ENCODE measurements around the gene PTGES2.
"Not testable (repeated sequence)": the region's sequence is repeated elsewhere in the genome, so short reads cannot be mapped to it uniquely, and the experiment has no call there.

PTGES2 gene

DNA sequence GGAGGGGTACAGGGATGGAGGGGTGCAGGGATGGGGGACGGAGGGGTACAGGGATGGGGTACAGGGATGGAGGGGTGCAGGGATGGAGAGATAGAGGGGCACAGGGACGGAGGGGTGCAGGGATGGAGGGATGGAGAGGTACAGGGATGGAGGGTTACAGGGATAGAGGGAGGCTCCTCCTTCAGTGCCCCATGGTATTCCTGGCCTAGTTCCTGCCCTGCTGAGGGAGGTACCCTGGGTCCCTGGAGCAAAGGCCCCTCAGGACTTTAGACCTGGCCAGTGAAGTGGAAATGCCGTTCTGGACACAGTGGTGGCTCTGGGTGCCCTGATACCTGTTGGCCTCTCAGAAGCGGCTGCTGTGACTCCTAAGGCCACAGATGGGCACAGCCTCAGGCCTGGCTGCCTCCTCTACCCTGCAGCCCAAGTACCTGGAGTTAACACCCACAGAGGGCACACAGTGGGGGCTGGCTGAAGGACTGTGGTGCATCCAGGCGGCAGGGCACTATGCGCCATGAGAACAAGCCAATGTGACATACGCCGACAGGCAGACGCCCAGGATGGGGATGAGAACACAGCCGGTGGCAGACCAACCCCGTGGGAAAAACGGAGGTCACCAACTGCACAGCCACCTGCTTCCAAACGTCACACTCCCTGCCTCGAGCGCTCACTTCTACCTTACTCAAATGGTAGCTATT, 8.4 kb downstream of the PTGES2 start:
- no peak for DNase-seq (ENCODE audit: low read depth in 2 of 2)

DNA sequence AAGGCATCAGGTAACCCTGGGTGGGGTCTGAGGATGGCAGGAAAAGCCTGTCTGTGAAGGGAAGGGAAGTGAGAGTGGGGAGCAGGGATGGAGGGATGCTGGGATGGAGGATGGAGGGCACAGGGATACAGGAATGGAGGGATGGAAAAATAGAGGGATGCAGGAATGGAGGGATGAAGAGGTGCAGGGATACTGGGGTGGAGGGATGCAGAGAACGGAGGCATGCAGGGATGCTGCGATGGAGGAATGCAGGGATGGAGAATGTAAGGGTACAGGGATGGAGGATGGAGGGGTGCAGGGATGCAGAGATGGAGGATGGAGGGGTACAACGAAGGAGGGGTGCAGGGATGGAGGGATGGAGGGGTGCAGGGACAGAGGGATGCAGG, 9.1 kb downstream of the PTGES2 start:
- DNase-seq (ENCODE audit: low read depth in 2 of 2), result no peak

DNA sequence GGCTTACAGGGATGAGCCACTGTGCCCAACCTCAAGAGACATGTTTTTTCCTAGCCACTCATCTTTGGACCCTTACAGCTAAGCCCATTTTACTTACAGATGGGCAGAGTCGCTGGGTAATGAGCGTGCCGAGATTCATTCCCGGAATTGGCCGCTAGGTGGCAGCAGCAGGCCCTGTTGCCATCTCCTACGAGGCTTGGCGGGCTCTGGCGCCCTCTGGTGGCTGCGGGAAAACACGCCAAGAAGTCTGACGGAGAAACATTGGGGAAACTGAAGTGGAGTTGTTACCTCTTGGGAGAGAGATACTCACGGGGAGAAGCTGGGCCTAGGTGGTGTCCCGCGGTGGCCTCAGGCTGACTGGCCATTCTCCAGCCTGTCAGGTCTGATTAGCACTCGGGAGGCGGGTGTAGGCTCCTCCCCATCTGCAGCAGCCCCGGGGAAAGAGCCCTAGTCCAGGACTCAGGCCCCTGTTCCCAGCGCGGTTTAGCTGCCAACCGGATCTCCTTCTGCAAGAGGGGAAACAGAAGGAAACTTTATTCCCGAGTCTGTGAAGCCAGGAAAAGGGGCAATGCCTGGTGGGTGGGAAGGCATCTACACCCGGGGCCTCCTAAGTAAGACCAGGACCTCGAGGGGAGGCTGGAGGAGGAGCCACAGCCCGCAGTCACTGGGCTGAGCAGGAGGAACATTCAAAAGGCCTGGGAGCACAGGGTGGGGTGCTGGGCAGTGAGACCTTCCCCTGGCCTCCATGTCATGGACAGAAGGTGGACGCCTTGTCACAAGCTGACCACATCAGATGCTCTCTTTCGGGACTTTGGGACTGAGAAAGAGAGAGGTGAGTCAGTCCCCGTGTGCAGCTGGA, 9.7 kb downstream of the PTGES2 start:
- DNase-seq (ENCODE audit: low read depth in 2 of 2), result peak; percentile 98 to 100

DNA sequence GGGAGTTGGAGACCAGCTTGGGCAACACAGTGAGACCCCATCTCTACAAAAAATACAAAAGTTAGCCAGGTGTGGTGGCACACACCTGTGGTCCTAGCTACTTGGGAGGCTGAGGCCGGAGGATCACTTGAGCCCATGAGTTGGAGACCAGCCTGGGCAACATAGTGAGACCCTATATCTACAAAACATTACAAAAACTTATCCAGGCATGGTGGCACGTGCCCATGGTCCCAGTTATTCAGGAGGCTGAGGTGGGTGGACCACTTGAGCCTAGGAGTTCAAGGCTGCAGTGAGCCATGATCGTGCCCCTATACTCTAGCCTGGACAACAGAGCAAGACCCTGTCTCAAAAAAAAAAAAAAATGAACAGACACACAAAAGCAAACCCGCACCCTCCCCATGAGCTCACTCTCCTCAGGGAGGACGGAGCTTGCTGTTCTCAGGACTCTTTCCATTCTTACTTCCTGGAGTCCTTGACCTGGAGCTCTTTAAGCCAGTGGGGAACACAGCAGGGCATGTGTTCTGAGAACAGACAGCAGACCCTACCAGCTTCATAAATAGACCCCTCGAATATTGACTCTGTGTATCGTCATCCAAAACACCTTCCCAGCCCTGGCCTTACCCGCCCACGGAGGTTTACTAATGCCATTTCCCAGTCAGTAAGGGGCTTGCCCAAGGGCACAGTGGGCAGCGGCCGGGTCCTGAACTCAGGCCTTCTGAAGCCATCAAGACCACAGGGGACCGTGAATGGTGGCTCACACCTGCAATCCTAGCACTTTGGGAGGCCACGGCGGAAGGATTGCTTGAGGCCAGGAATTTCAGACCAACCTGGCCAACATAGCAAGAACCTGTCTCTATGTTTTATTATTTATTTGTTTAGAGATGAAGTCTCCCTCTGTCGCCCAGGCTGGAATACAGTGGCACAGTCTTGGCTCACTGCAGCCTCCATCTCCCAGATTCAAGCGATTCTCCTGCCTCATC, 11.1 kb downstream of the PTGES2 start:
- DNase-seq (ENCODE audit: low read depth in 2 of 2), result no peak

DNA sequence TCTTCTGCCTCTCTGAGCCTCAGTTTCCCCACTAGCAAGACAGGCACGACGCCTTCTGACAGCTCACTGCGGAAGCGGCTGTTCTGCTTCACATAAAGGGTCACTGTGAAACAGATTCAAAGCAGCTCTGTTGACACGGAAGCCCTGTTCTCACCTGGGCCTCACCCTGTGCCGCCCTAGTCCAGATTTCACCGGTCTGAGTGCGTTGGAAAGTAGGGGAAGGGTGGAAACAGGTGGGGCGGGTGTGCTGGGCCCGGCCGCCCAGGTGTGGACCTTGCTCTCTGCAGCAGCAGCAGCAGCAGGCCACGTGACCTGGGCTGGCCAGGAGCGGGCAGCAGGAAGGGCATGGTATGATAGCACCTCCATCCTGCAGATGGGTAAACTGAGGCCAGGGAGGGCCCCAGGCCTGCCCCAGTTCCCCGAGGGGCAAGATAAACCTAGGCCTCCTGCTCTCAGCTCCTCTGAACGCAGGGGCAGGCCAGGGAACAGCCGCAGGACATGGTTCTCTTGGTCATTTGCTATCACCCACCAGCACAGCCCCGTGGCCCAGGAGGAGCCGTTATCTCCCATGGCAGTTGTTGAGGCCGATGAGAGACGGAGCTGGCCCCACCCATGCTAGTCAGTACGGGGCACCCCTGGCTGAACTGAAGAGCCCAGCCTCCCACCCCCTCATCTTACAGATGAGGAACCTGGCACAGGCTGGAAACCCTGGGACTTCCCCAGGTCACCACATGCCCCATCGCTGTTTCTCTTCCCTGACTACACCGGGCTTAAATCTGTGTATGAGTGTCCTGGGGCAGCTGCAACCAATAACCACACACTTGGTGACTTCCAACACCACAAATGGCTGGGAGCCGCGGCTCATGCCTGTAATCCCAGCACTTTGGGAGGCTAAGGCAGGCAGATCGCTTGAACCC, 12.1 kb downstream of the PTGES2 start:
- no peak for DNase-seq (ENCODE audit: low read depth in 2 of 2)

DNA sequence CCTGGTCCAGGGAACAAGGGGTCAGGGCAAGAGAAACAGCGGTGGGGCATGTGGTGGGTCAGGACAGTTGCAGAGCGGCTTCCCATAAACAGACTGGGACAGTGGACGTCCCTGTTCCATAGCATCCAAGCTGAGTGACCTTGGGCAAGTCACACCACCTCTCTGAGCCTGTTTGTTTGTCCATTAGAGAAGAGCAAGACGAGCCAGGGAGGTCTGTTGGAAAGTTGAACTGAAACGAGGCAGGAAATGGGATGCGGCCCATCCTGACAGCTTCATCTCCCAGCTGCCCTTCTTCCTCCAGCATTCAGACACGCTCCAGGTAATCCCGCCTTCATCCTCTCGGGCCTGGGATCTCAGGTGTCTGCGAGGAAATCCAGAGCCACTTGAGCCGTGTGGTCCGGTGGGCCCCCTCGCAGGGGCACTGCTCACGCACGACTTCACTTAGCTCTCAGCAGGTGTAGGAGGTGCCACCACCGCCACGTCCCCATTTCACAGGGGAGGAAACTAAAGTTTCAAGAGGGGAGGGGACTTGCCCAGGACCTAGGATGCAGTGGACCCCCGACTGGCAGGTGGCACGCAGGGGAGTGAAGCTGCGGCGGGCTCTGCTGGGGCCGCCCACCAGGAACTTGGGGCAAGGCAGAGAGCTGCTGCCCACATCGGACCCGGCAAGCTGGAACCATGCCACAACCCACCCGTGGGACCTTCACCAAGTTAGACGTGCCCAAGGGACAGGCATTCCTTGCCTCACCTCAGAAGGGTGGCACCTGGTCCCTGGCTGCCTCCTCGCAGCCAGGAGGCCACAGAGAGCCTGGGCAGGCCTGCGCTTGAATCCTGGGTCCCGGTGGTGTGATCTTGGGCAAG, 13.0 kb downstream of the PTGES2 start:
- no peak for DNase-seq (ENCODE audit: low read depth in 2 of 2)

DNA sequence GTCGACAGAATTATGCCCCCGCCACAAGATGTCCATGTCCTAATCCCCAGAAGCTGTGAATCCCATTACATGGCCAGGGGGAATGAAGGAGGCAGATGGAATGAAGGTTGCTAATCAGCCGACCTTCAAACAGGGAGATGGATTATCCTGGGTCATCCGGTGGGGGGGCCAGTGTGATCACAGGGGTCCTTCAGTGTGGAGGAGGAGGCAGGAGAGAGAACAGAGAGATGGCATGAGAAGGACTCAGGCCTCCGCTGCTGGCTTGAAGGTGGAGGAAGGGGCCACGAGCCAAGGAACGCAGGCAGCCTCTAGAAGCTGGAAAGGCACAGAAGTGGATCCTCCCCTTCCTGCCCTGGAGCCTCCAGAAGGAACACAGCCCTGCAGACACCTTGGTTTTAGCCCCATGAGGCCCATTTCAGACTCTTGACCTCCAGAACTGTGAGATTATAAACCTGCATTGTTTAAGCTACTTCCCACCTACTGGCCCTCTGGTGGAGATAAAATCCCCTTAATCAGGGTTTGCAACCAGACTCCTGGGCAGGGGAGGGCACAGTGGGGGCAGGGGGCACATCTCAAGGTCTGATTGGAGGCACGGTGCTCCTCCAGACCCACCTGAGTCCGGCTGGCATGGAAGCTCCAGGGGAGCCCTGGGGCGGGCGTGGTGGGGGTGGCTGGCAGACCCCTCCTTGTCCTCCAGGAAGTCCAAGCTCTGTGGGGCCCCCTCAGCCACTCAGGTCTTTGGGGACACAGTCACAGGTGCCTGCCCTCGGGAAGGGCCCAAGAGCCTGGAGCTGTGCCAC, 13.8 kb downstream of the PTGES2 start:
- no peak for DNase-seq (ENCODE audit: low read depth in 2 of 2)

DNA sequence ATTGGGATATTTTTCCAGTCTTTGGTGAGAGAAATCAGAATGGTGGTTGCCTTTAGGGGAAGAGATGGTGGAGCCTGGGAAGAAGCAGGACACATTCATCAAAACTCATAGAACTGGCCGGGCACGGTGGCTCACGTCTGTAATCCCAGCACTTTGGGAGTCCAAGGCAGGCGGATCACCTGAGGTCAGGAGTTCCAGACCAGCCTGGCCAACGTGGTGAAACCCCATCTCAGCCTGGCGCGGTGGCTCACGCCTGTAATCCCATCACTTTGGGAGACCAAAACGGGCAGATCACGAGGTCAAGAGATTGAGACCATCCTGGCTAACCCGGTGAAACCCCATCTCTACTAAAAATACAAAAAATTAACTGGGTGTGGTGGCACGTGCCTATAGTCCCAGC, 15.8 kb downstream of the PTGES2 start:
- not testable (repeated sequence) for DNase-seq (ENCODE audit: low read depth in 2 of 2)

DNA sequence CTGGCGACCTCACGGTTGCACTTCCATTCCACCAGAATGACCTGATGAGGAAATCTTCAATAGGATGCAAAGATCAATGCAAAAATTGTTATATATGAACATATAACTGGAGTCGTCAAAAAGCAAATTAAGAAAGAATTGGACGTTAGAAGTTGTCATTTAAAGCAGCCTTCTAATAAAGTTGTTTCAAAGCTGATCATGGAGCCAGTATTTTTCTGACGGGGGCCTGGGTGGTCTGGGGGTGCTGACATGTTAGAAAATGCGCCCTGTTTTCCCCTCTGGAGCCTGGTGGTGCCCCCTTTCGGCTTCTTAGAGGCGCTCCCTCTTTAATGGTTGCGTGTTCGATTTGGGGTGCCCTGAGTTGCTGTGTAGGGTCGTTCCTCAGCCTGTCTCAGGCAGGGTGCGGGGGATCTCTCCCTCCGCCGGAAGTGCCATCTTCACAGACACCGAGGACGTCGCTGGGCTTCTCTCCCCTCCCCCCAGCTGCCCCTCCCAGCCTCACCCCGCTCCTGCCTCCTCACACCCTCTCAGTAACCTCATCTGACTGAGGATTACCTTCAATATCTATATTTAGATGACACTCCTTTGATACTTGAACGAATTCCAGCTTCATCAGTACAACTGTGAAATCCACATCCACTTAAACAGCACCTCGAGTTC, 18.3 kb downstream of the PTGES2 start:
- DNase-seq (ENCODE audit: low read depth in 2 of 2), result no peak

DNA sequence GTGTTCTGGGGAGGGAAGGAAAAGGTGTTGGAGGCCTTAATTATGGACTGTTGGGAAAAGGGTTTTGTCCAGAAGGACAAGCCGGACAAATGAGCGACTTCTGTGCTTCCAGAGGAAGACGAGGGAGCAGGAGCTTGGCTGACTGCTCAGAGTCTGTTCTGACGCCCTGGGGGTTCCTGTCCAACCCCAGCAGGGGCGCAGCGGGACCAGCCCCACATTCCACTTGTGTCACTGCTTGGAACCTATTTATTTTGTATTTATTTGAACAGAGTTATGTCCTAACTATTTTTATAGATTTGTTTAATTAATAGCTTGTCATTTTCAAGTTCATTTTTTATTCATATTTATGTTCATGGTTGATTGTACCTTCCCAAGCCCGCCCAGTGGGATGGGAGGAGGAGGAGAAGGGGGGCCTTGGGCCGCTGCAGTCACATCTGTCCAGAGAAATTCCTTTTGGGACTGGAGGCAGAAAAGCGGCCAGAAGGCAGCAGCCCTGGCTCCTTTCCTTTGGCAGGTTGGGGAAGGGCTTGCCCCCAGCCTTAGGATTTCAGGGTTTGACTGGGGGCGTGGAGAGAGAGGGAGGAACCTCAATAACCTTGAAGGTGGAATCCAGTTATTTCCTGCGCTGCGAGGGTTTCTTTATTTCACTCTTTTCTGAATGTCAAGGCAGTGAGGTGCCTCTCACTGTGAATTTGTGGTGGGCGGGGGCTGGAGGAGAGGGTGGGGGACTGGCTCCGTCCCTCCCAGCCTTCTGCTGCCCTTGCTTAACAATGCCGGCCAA, 19.1 kb downstream of the PTGES2 start:
- no peak for DNase-seq (ENCODE audit: low read depth in 2 of 2)

DNA sequence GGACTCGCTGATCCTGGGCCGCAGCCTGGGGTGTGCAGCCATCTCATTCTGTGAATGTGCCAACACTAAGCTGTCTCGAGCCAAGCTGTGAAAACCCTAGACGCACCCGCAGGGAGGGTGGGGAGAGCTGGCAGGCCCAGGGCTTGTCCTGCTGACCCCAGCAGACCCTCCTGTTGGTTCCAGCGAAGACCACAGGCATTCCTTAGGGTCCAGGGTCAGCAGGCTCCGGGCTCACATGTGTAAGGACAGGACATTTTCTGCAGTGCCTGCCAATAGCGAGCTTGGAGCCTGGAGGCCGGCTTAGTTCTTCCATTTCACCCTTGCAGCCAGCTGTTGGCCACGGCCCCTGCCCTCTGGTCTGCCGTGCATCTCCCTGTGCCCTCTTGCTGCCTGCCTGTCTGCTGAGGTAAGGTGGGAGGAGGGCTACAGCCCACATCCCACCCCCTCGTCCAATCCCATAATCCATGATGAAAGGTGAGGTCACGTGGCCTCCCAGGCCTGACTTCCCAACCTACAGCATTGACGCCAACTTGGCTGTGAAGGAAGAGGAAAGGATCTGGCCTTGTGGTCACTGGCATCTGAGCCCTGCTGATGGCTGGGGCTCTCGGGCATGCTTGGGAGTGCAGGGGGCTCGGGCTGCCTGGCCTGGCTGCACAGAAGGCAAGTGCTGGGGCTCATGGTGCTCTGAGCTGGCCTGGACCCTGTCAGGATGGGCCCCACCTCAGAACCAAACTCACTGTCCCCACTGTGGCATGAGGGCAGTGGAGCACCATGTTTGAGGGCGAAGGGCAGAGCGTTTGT, 19.9 kb downstream of the PTGES2 start:
- no peak for DNase-seq (ENCODE audit: low read depth in 2 of 2)

DNA sequence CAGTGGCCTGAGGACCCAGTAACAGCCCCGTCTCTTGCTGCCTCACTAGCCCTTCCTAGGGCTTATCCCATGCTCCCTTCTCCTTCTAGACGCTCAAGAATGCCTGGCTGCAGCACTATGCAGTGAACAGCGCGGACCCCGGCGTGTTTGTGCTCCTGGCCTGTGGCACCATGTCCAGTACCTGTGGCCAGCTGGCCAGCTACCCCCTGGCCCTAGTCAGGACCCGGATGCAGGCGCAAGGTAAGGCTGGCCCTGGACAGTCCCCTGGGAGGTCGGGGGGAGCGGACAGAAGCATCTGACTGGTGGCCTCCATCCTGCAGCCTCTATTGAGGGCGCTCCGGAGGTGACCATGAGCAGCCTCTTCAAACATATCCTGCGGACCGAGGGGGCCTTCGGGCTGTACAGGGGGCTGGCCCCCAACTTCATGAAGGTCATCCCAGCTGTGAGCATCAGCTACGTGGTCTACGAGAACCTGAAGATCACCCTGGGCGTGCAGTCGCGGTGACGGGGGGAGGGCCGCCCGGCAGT, 20.5 kb downstream of the PTGES2 start:
- no peak for DNase-seq (ENCODE audit: low read depth in 2 of 2)

DNA sequence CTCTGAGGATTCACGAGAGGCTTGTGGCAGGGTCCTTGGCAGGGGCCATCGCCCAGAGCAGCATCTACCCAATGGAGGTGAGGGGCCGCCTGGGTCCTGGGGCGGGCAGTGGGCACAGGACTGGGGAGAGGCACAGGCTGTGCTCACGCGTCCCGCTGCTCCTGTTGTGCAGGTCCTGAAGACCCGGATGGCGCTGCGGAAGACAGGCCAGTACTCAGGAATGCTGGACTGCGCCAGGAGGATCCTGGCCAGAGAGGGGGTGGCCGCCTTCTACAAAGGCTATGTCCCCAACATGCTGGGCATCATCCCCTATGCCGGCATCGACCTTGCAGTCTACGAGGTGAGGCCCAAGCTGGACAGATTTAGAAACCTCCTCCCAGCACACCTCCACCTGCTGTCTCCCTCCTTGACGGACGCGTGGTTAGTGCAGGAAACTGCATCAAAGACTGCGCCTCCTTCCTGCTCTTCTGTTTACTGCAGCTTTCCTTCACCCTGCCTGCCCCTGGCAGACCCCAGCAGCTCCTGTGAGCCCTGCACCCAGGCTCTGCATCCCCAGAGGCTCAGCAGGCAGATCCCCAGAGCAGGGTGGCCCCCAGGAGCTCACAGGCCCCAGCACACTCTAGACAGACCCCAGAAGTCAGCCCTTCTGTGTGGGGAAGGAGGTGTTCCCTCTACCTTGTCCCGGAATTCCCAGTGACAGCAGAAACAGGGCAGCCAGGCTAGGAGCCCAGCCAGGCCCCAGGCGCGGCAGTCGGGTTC, 21.2 kb downstream of the PTGES2 start:
- DNase-seq (ENCODE audit: low read depth in 2 of 2), result no peak

DNA sequence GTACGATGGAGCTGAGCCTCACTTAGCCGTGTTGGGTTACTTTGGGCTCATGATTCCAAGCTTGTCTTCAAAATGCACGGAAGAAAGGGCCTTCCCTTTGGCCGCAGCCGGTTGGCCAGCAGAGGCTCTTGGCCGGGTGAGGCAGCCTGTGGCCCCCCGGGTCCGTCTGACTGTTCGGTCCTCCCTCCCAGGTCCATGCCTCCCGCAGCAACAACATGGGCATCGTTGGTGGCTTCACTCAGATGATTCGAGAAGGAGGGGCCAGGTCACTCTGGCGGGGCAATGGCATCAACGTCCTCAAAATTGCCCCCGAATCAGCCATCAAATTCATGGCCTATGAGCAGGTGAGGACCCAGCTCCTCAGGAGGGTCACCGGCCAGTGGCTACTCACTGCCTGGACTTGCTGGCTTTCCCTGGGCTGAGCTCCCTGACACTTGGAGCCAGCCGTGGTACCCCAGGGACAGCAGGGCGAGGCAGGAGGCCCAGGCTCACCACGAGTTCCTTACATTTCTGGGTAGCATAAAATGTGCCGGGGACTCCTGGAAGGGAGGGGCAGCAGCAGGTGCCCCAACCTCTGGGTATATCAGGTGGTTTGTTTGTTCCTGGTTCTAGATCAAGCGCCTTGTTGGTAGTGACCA, 21.9 kb downstream of the PTGES2 start:
- no peak for DNase-seq (ENCODE audit: low read depth in 2 of 2)

DNA sequence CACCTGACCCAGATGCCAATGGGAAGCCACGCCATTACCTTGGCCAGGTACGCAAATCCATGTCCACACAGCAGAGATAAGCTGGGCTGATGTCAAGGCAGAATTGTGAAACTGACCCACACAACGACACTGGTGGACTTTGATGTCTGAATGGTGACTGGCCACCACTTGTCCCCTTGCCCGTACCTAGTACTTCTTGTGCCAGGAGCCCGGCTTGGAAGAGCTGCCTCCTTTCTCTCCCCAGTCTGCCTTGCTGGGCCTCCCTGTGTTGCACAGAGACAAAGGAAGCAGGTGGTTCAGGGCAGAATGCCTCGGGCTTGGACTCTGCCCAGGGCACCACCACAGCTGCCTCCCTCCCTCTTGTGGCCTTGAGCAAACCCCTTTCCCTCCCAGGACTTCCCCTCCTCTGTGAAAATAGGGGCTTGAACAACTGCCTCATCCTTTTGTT, 23.3 kb downstream of the PTGES2 start:
- DNase-seq (ENCODE audit: low read depth in 2 of 2), result no peak

DNA sequence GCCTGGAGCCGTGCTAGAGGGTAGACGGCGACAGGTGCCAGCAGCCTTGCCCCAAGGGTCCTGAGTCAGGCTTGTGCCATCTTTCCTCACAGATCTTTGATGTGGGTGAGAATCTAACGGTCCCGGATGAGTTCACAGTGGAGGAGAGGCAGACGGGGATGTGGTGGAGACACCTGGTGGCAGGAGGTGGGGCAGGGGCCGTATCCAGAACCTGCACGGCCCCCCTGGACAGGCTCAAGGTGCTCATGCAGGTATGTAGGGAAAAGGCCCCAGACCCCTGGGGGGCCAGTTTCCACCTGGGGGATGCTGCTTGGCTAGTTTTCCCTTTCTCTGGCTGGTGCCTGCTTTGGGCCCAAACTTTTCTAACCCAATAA, 24.0 kb downstream of the PTGES2 start:
- no peak for DNase-seq (ENCODE audit: low read depth in 2 of 2)
